Ishikawa (cell line): ENCODE measurements around the gene C19orf53.

Source experiments
- CEBPB ChIP-seq: IDR thresholded peaks from 2 replicates; pipeline ENCODE4 v1.6.1; 2012
- CREB1 ChIP-seq: IDR thresholded peaks from 2 replicates; pipeline ENCODE4 v1.6.1; 2012; ENCODE audit warnings: low read depth
- EGR1 ChIP-seq: IDR thresholded peaks from 2 replicates; pipeline ENCODE4 v1.6.1; 2012
- EP300 ChIP-seq: IDR thresholded peaks from 2 replicates; pipeline ENCODE4 v1.6.1; 2012; ENCODE audit warnings: borderline replicate concordance
- FOXM1 ChIP-seq: IDR thresholded peaks from 2 replicates; pipeline ENCODE4 v1.6.1; 2012; ENCODE audit warnings: low read depth, borderline replicate concordance
- NFIC ChIP-seq: IDR thresholded peaks from 2 replicates; pipeline ENCODE4 v1.6.1; 2012
- RAD21 ChIP-seq: IDR thresholded peaks from 2 replicates; pipeline ENCODE4 v1.6.1; 2012; ENCODE audit warnings: low read depth
- TAF1 ChIP-seq: IDR thresholded peaks from 2 replicates; pipeline ENCODE4 v1.6.1; 2012; ENCODE audit warnings: low read depth, mild to moderate bottlenecking
- TCF12 ChIP-seq: IDR thresholded peaks from 2 replicates; pipeline ENCODE4 v1.6.1; 2012; ENCODE audit warnings: low read depth
- TEAD4 ChIP-seq: IDR thresholded peaks from 2 replicates; pipeline ENCODE4 v1.6.1; 2012
- YY1 ChIP-seq: IDR thresholded peaks from 2 replicates; pipeline ENCODE4 v1.6.1; 2012; ENCODE audit warnings: low read depth
- ZBTB7A ChIP-seq: IDR thresholded peaks from 2 replicates; pipeline ENCODE4 v1.6.1; 2012; ENCODE audit warnings: low read depth
- TF ChIP-seq, protein P1 (sequence below): IDR thresholded peaks from 2 replicates; pipeline ENCODE4 v1.6.1; 2012
- TF ChIP-seq, protein P2 (sequence below): IDR thresholded peaks from 2 replicates; pipeline ENCODE4 v1.6.1; 2012
- TF ChIP-seq, protein P3 (sequence below): IDR thresholded peaks from 2 replicates; pipeline ENCODE4 v1.6.1; 2012; ENCODE audit warnings: low read depth, mild to moderate bottlenecking

C19orf53 gene

GRCh38 chr19:13819238-13819637 lies 45.0 kb downstream of the C19orf53 start:
- TF ChIP-seq TEAD4 (no peak), EP300 (no peak), ZBTB7A (no peak)
- TF ChIP-seq, protein P1, sequence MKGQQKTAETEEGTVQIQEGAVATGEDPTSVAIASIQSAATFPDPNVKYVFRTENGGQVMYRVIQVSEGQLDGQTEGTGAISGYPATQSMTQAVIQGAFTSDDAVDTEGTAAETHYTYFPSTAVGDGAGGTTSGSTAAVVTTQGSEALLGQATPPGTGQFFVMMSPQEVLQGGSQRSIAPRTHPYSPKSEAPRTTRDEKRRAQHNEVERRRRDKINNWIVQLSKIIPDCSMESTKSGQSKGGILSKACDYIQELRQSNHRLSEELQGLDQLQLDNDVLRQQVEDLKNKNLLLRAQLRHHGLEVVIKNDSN, result no peak

DNA sequence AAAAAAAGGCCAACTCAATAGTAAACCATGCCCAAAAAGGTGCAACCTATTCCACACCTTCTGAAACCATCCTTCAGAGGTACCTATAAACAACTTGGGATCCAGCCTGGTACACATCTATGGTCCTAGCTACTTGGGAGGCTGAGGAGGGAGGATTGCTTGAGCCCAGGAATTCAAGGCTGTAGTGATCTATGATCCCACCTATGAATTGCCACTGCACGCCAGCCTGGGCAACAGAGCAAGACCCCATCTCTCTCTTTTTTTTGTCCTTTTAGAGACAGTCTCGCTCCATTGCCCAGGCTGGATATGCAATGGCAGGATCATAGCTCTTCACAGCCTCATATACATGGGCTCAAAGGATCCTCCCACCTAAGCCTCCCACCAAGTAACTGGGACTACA lies 47.0 kb downstream of the C19orf53 start:
- TF ChIP-seq, protein P2, sequence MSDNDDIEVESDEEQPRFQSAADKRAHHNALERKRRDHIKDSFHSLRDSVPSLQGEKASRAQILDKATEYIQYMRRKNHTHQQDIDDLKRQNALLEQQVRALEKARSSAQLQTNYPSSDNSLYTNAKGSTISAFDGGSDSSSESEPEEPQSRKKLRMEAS, result no peak

- TF ChIP-seq EP300, result no peak
- TF ChIP-seq, protein P1, result no peak
- TF ChIP-seq, protein P3, sequence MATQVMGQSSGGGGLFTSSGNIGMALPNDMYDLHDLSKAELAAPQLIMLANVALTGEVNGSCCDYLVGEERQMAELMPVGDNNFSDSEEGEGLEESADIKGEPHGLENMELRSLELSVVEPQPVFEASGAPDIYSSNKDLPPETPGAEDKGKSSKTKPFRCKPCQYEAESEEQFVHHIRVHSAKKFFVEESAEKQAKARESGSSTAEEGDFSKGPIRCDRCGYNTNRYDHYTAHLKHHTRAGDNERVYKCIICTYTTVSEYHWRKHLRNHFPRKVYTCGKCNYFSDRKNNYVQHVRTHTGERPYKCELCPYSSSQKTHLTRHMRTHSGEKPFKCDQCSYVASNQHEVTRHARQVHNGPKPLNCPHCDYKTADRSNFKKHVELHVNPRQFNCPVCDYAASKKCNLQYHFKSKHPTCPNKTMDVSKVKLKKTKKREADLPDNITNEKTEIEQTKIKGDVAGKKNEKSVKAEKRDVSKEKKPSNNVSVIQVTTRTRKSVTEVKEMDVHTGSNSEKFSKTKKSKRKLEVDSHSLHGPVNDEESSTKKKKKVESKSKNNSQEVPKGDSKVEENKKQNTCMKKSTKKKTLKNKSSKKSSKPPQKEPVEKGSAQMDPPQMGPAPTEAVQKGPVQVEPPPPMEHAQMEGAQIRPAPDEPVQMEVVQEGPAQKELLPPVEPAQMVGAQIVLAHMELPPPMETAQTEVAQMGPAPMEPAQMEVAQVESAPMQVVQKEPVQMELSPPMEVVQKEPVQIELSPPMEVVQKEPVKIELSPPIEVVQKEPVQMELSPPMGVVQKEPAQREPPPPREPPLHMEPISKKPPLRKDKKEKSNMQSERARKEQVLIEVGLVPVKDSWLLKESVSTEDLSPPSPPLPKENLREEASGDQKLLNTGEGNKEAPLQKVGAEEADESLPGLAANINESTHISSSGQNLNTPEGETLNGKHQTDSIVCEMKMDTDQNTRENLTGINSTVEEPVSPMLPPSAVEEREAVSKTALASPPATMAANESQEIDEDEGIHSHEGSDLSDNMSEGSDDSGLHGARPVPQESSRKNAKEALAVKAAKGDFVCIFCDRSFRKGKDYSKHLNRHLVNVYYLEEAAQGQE, result no peak
- no peak for TF ChIP-seq TAF1
- no peak for TF ChIP-seq CEBPB
- no peak for TF ChIP-seq RAD21
- TF ChIP-seq CREB1, result no peak
- no peak for TF ChIP-seq YY1
- TF ChIP-seq FOXM1, result no peak
- TF ChIP-seq, protein P2, result no peak
- TF ChIP-seq TEAD4, result no peak
- TF ChIP-seq NFIC, result no peak
- TF ChIP-seq TCF12, result no peak
- no peak for TF ChIP-seq EGR1
- no peak for TF ChIP-seq ZBTB7A
Measured at GRCh38 chr19:13823256-13823655, 49.0 kb downstream of the C19orf53 start.

DNA sequence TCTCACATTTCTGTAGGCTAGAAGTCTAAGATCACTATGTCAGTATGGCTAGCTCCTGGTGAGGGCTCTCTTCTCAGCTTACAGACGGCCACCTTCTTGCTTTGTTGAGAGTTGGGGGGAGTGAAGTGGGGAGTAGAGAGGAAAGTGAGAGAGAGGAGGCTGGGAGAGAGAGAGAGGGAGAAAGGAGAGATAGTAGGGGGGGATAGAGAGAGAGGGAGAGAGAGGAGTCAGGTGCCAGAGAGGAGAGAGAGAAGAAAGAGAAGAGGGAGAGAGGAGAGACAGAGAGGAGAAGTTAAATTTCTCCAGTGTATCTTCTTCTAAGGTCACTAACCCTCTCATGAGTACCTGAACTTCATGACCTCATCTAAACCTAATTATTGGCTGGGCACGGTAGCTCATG lies 49.6 kb downstream of the C19orf53 start:
- TF ChIP-seq ZBTB7A (no peak), CREB1 (no peak), EP300 (no peak), YY1 (no peak)

GRCh38 chr19:13824703-13825102 lies 50.4 kb downstream of the C19orf53 start:
- TF ChIP-seq YY1, result no peak
- TF ChIP-seq, protein P3, result no peak
- TF ChIP-seq, protein P1, result no peak
- no peak for TF ChIP-seq TCF12
- no peak for TF ChIP-seq RAD21
- no peak for TF ChIP-seq CREB1
- no peak for TF ChIP-seq TEAD4
- no peak for TF ChIP-seq EGR1
- no peak for TF ChIP-seq TAF1
- TF ChIP-seq, protein P2, result no peak
- TF ChIP-seq EP300, result no peak
- TF ChIP-seq NFIC, result no peak
- TF ChIP-seq ZBTB7A, result no peak
- TF ChIP-seq CEBPB, result no peak
